HG02571 (cell line): ENCODE data around the gene FAM83E.
A peak's percentile ranks its signal among the peaks of the same experiment; 100 is the strongest.
"Not testable (repeated sequence)": the region's sequence is repeated elsewhere in the genome, so short reads cannot be mapped to it uniquely, and the experiment has no call there.

ENCODE experiments used
- ATAC-seq: cut with Tn5 transposase; IDR thresholded peaks from one replicate; pipeline ENCODE4 v1.9.1; 2021; ENCODE audit warnings: mild to moderate bottlenecking, moderate library complexity; ENCODE audit not compliant: unreplicated experiment

The FAM83E gene

DNA sequence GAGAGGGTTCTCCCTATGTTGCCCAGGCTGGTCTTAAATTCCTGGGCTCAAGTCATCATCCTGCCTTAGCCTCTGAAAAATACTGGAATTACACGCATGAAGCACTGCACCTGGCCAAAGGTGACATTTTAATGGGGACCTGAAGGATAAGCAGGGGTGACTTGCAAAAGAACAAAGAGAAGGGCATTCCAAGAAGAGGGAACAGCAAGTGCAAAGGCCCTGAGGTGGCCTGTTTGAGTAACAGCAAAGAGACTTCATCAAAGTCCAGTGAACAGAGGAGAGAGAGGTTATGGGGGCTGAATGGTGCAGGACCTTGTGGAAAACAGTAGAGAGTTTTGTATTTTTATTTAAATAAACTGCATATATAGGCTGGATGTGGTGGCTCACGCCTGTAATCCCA is 27.0 kb upstream of the FAM83E start:
- ATAC-seq = no peak

DNA sequence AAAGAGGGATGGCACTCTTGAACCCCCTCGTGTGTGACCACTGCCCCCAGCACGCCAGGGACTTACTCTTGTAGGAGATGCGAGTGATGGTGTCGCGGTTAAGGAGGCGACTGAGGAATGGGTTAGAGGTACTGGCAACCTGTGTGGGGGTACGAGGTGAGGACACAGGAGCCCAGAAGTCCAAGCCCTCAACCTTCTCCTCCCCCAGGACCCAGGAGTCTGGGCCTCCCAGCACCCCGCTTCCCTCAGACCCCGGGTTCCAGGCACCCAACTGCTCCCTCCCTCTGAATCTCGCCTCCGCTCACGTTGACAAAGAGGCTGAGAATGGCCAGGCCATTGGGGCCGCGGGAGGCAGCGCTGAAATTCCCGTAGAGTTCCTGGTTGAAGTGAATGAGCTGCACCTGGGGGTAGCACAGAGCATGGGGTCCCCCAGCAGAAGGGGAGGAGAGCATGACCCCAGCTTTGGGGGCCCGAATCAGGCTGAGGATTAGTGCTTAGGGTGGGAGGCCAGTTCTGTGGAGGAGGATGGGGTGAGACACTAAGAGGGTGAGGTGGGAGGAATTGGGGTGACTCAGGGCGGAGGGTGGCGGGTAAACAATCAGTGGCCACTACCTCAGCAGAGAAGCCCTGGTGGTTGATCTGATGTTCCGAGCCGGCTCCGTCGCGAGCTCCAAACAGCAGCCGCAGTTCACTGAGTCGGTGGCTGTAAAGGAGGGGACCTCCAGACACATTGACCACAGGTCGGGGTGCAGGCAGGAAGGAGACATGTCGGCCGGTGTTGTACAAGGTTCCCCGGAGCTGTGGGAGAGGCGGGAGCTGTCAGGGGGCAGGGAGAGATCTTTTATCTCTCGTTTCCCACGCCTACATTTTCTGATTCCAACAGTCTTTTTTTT is 24.9 kb upstream of the FAM83E start:
- no peak for ATAC-seq

DNA sequence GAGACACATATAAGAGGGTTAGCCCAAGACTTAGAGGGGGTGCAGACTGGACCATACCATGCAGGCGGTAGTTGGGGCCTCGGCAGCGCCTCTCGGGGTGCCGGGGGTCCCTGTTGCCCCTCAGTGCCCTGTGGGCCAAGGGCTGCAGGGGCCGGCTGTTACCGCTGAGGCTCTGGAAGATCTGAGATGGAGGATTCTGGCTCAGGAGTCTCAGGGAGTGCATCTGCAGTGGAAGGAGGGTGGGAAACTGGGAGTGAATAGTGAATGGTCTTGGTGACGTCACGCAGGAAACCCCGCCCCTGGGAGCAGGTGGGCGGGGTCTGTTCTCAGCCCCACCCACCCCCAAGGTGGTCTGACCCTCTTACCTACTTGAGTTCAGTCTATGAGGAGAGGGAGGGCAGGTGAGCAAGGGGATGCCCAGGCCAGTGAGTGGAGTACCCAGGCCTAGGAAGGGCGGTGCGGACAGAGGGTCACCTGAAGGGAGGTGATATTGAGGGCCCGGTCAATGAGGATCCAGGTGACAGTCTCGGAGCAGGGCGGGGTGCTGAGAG is 24.0 kb upstream of the FAM83E start:
- ATAC-seq = no peak

DNA sequence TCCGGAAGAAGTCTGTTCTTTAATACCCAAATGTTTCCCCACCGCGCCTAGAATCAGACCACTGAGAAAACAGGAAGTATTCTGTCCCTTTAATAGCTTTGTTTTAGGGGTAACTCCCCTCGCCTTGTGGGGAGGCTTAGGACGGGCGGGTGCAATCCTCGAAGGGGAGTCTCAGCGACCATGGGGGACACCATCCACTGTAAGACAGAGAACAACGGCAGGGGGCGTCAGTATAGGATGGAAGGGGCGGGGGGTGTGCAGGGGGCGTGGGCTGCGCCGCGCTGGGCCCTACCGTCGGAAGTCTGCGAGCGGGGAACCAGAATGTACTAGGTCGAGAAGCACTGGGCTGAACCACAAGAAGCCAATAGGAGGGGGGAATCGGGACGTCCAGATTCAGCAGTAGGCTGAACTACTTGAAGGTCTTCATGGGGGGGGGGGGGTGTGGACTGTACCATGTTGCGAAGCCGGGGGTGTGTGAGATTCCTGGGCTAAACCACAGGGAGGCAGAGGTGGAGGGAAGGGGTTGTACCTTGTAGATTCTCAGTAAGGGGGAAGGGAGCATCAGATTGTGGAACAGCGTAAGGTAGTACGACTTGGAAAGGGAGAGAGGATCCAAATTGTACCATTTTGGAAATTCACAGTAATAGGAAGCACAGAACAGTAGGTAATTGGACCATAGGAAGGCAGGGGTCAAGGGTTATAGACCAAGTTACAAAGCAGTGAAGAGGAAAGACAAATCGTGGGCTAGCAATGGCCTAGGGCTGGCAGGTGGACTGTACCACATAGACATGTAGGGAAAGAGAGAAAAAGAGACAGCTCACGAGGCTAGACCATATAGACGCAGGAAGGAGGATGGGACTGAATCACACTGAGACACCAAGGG is 23.3 kb upstream of the FAM83E start:
- ATAC-seq = no peak

DNA sequence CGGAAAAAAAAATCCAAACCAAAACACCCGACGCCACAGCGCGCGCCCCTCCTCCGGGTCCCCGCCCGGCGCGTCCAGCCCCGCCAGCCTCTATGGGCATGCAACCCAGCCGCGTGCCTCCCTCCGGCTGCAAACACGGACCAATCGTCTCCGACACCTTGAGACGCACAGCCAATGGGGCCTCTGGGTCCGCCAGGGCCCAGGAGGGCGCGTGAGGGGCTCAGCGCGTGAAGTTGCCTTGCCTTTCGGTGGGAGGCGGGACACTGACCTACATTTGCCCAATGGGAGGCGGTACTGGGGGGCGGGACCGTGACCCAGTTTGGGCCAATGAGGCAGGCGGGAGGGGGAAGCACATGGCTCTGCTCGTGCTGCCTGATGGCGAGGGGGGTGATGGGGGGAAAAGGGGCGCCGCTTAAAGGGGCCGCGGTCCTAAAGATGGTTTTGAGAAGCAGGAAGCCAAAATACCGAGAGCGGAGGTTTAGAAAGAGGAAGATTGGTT is 22.6 kb upstream of the FAM83E start:
- ATAC-seq = peak; percentile 57

DNA sequence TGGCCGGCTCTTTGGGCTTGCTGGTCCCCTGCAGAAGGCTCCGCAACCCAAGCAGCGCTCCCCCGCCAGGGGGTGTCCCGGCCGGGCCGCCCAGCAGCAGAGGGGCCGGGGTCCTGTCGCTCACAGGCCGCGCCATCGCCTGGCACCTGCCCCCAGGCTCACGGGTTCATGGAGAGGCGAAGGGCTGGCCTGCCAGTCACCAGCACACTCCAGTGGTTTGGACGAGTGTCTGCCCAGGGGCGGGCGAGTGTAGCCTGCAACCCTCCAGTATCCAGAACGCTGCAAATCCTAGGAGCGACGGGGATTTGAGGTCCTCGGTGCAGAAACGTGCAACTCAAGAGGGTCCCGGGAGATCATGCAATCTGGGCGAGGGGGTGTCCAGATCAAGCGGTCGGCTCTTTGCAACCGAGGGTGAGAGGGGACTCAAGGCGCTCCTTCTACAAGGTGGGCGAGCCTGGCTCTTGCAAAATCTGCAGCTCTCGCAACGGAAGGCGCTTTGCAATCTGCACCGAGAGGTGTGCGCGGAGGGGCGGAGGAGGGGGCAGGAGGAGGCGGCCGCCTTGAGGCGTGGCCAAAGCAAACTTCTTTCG is 22.1 kb upstream of the FAM83E start, which contains the start of gene DBP:
DBP (minus strand) TSS at position 521 of the 590 bp plus-strand sequence; CDS start at position 136, 385 bp downstream.
- ATAC-seq = peak; percentile 1

GRCh38 chr19:48635966-48636858 is 21.3 kb upstream of the FAM83E start:
- no peak for ATAC-seq

GRCh38 chr19:48635263-48635965 is 20.5 kb upstream of the FAM83E start:
- ATAC-seq = no peak

DNA sequence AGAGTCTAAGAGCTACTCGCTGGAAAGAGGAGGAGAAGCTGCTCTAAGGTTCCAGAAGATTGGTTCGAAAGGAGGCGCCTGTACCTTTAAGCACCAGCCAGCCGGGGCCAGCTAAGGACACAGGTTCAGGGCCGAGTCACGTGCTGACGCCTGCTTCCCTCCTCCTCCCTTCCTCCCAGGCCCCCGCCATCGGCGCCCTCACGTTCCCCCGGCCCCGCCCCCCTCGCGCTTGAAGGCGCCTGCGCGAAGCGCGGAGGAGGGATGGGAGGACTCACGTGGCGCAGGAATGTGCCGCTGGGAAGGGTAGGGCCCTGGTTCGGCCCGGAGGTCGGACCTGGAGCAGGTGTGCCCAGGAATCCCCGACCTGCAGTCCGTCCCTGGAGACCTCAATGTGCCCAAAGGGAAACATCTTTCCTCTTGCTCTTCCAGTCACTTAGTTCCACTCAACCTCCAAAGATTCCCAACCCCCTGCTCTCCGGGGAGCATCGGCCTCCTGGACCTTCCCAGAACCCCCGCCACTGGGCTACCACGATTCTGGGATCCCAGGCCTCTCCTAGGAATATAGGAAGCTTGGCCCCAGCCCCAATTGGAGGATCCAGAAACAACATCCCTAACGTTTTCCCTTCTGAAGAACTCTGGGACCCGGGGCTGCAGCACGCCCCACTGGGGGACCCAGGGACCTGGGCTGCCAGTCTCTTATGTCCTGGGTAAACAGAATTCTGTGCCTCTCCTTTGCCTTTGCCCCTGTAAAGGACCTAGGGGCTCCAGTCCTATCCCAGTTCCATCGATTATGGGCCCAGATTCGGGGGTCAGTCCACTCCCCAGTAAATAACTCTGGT is 19.8 kb upstream of the FAM83E start:
- ATAC-seq = peak; percentile 34

DNA sequence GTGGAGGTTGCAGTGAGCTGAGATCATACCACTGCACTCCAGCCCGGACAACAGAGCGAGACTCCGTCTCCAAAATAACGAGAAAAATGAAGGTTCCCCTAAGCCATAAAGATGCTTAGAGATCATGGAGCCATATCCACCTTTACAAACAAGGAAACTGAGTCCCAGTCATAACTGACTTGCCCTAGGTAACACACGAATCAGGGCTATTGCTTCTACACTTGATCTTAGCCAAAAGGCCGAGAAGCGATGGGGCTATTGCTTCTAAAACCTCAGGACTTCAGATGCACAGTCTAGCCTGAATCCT is 19.1 kb upstream of the FAM83E start:
- ATAC-seq = no peak

DNA sequence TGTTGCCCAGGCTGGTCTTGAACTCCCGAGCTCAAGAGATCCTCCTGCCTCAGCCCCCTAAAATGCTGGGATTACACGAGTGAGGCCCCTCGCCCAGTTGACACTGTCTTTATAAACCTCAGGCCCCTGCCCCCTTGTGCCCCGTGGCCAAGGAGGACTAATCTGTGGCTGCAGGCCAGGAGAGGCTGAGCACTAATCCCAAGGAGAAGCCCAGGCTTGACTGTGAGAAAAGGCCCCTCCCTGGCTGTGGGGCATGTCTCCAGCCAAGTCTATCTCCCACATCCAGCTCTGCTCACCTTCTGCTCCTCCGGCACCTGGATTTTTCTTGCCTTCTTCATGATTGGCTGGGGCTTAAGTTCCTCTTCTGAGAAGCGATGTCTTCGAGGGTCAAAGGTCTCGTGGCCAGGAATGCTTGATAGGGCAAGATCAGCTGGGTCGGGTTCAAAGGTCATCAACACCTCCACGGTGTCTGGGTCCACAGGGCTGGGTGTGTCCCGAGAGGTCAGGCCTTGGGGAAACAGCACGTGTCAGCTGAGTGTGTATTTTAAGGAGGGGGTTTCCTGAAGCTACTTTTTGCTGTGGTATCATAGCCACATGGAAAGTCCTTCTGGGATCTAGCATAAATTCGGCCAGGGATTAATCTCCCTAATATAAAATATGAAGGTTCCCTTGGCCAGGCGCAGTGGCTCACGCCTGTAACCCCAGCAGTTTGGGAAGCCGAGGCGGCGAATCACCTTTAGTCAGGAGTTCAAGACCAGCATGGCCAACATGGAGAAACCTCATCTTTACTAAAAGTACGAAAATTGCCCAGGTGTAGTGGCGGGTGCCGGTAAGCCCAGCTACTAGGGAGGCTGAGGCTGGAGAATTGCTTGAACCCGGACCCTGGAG is 18.5 kb upstream of the FAM83E start:
- ATAC-seq = no peak

DNA sequence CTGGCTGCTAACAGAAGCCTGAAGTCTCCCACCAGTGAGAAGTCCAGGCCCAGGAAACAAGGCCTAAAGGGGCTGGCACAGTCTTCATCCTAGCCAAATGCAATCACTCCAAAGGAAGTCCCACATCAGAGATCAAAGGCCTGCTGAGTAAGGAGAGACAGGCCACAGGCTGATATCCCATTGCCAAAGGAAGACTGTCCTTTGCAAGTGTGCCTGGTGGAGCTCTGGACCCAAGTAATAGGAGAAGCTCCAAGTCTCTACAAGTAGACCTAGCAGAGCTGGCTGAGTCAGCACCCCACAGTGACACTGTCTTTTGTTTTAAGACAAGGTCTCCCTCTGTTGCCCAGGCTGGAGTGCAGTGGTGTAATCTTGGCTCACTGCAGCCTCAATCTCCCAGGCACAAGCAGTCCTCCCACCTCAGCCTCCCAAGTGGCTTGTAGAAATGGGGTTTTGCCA is 17.8 kb upstream of the FAM83E start:
- ATAC-seq = no peak

GRCh38 chr19:48632286-48632685 is 17.4 kb upstream of the FAM83E start:
- not testable (repeated sequence) for ATAC-seq

DNA sequence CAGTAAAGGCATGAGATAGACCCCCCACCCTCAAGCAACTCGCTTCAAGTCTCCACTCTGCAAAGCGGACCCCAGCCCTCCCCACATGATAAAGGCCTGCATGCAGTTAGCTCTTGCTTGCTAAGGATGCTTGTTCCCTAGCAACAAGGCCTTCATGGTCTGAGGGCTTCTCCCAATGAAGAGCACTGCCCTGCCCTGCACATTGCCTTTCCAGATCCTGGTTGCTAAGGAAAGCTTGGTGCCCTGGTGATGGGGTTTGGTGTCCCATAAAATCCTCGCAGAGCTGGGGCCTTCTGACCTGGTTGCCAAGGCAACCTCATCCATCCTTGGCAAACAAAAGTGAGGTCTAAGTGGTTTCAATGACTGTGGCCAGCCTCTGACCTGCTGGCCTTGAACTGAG is 16.3 kb upstream of the FAM83E start:
- no peak for ATAC-seq

GRCh38 chr19:48630296-48631063 is 15.6 kb upstream of the FAM83E start:
- ATAC-seq = no peak

DNA sequence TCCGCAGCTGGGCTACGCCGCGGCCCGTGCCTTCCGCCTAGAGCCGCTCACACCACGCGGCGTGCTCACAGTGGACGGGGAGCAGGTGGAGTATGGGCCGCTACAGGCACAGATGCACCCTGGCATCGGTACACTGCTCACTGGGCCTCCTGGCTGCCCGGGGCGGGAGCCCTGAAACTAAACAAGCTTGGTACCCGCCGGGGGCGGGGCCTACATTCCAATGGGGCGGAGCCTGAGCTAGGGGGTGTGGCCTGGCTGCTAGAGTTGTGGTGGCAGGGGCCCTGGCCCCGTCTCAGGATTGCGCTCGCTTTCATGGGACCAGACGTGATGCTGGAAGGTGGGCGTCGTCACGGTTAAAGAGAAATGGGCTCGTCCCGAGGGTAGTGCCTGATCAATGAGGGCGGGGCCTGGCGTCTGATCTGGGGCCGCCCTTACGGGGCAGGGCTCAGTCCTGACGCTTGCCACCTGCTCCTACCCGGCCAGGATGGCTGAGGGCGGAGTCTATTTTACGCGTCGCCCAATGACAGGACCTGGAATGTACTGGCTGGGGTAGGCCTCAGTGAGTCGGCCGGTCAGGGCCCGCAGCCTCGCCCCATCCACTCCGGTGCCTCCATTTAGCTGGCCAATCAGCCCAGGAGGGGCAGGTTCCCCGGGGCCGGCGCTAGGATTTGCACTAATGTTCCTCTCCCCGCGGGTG is 14.9 kb upstream of the FAM83E start:
- ATAC-seq = no peak
